ENCODE data around the gene TSC22D1. TPM values are rescaled to one million over a fixed set of nuclear protein-coding genes. Genes with fewer than 3 reads are reported as not detected.

The TSC22D1 gene
- total RNA-seq, 2 experiments from 2014 or later, result 6.0 to 6.7 TPM

DNA sequence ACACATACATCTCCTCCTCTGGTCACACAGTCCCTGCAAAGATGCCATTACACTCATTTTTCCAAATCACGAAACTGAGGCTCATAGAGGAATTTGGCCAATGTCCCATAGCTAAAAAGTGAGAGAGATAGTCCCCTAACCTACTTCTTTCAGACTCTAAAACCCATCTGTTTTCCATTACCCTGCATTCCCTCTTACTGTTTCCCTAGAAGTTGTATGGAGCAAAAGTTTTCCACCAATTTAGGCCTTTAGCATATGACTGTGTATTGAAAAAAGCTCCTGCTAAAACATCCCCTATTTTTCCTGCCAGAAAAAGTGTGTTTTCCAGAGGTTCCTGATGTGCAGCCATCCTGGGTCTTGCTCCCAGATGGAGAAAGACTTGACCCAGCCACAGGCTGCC is 186.3 kb downstream of the TSC22D1 start:
- H3K9me3 Mint-ChIP-seq, result no peaks in the 10 kb centered on the region
- H3K27ac Mint-ChIP-seq, result no peak overlapping the region
- no peaks in the 10 kb centered on the region for H3K36me3 Mint-ChIP-seq
- H3K27me3 Mint-ChIP-seq, result no peaks in the 10 kb centered on the region
- H3K4me1 Mint-ChIP-seq, result peaks cover 3% of the 10 kb centered on the region
- no peak for DNase-seq
- H3K4me3 Mint-ChIP-seq, result no peak overlapping the region

DNA sequence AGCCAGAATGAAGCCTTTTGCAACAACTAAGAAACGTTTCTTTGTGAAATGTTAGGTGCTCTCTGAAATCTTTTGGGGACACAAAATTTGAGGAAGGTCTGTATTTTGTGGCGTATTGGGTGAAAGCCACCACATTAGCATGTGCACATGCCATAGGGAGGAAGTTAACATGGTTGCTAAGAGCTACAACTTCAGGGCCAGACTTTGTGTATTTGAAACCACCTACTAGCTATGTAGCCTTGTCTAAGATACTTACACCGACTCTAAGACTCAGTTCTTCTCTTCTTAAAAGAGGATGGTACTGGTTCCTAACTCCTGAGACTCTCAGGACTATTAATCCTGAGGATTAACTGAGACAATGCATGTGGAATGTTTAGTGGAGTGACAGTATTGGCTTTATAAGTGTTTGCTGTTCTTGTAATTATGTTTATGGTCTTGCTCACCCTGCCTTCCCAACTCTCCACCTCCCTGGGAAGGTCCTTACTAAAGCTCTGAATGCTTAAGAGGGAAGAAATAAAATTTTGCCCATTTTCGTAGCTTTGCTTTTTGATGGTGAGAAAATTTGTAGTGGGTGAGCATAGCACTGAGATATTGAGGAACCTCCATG is 187.0 kb downstream of the TSC22D1 start:
- no peaks in the 10 kb centered on the region for H3K9me3 Mint-ChIP-seq
- no peaks in the 10 kb centered on the region for H3K36me3 Mint-ChIP-seq
- no peak for DNase-seq
- no peak overlapping the region for H3K27ac Mint-ChIP-seq
- no peaks in the 10 kb centered on the region for H3K27me3 Mint-ChIP-seq
- no peak overlapping the region for H3K4me3 Mint-ChIP-seq
- H3K4me1 Mint-ChIP-seq, result peaks cover 3% of the 10 kb centered on the region

DNA sequence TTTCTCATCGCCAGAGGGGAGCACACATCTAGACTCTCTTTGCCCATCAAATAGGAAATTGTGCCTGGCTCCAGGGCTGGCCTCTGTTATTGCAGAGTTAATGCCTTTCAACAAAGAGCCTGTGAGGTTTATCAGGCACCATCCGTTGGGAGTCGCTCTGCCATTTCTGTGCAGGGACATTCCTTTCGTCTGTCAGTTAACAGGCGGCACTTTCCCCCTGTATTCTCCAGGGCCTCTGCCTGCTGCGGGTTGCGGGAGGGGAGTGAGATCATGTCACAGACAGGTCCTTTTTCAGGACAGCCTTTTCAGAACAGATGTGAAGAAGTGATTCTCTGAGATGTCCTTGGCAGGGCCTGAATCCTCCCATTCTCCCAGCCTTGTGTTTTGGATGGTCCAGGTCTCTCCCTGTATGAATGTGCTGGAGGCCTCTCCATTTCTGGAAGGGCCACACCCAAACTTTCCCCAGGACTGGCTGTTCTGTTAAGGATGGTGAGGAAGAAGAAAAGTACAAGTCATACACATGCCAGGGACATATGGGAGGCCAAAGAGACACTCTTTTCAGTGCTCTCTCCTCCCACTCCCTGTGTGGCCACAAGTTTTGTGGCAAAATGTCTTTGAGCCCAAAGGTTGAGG is 187.6 kb downstream of the TSC22D1 start:
- H3K27me3 Mint-ChIP-seq, result no peaks in the 10 kb centered on the region
- H3K9me3 Mint-ChIP-seq, result no peaks in the 10 kb centered on the region
- H3K4me1 Mint-ChIP-seq, result peaks cover 2% of the 10 kb centered on the region
- no peak overlapping the region for H3K4me3 Mint-ChIP-seq
- no peak overlapping the region for H3K27ac Mint-ChIP-seq
- DNase-seq, result no peak
- H3K36me3 Mint-ChIP-seq, result no peaks in the 10 kb centered on the region

DNA sequence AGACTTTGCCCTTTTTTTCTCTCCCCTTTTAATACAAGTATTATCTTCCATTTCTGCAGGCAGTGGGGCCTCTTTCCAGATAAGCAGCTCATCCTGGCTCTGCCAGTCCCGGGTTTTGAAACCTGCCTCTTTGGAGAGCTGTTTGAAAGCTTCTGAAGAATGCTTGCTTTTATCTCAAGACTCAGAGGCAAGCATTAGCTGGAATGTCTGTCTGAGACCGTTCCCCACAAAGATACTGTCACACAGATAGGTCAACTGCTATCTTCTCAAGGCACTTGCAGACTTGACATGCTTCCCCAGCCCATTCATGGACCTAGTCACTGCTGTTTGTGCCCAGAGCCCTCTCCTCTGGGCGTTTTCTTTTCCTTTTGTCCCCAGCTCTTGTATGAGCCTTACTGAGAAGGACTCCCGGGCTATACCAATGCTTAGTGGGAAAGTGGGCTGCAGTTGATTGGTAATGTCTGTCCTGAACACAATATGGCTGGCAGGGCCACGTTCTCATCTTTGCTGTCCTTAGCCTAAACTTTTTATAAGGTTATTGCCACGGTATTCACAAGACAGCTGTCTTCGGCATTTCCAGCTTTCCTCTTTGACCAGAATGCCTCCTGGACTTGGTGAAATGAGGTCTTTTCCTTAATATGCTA is 189.1 kb downstream of the TSC22D1 start:
- no peak overlapping the region for H3K27ac Mint-ChIP-seq
- no peaks in the 10 kb centered on the region for H3K4me1 Mint-ChIP-seq
- H3K4me3 Mint-ChIP-seq, result no peak overlapping the region
- no peaks in the 10 kb centered on the region for H3K9me3 Mint-ChIP-seq
- no peaks in the 10 kb centered on the region for H3K27me3 Mint-ChIP-seq
- DNase-seq, result no peak
- H3K36me3 Mint-ChIP-seq, result no peaks in the 10 kb centered on the region

DNA sequence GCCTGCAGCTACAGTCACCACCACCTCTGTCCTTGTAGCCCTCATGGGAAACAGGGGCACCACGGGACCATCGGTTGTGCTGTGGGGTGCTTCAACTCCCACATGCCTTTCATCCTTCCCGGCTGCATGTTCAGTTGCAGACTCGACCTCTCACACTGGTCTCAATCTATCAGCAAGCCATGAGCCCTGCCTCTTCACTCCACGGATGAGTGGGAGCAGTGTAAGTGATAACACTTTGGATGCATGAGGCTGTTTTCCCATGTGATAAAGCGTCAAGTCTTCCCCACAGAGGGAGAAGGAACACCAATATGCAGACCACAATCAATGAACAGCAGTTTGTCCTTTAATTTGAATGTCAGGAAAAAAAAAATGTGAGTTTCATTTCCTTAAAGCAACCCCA is 190.3 kb downstream of the TSC22D1 start:
- Mint-ChIP-seq H3K4me3 (no peak overlapping the region), H3K27ac (no peak overlapping the region), H3K27me3 (no peaks in the 10 kb centered on the region), H3K36me3 (no peaks in the 10 kb centered on the region), H3K4me1 (no peaks in the 10 kb centered on the region), H3K9me3 (no peaks in the 10 kb centered on the region)
- DNase-seq, result no peak

DNA sequence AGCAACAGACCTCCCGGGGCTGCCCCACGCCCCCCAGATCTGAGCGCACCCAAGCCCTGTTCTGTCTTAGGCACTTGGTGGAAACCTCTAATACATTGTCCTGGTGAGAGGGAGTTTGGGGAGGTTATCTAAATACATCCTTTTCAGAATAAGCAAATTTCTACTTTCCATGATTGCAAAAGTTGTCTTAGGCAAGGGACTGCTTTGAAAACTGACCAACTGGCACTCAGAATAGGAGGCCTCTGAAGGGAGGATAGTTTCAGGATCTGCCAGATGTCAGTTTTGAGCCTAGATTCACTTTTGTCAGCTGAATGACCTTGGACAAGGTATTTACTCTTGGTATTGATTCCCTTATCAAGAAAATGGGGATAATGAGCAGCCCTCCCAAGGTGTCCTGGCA is 190.7 kb downstream of the TSC22D1 start:
- no peaks in the 10 kb centered on the region for H3K36me3 Mint-ChIP-seq
- H3K27me3 Mint-ChIP-seq, result no peaks in the 10 kb centered on the region
- no peak for DNase-seq
- H3K4me3 Mint-ChIP-seq, result no peak overlapping the region
- H3K27ac Mint-ChIP-seq, result no peak overlapping the region
- no peaks in the 10 kb centered on the region for H3K9me3 Mint-ChIP-seq
- H3K4me1 Mint-ChIP-seq, result no peaks in the 10 kb centered on the region

DNA sequence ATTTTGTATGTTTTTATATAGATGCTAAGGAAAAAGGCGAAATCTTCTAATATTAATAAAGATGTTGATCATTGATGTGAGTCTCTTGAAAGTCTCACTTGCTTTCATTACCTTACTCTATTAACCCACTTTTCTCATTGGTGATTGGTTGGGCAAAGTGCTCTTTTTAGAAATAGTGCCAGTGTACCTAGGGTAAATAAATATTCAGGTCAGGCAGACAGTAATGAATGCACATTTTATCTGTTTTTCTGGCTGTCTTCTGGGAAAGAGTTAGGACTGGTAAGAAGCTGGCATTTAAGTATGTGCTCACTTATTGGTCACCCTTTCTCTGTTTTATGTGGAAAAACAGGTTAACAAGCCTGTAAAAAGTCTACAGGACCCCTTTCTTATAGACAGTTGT is 191.4 kb downstream of the TSC22D1 start:
- Mint-ChIP-seq H3K4me3 (no peak overlapping the region), H3K27ac (no peak overlapping the region), H3K9me3 (no peaks in the 10 kb centered on the region), H3K4me1 (no peaks in the 10 kb centered on the region), H3K27me3 (no peaks in the 10 kb centered on the region), H3K36me3 (no peaks in the 10 kb centered on the region)
- DNase-seq, result no peak

DNA sequence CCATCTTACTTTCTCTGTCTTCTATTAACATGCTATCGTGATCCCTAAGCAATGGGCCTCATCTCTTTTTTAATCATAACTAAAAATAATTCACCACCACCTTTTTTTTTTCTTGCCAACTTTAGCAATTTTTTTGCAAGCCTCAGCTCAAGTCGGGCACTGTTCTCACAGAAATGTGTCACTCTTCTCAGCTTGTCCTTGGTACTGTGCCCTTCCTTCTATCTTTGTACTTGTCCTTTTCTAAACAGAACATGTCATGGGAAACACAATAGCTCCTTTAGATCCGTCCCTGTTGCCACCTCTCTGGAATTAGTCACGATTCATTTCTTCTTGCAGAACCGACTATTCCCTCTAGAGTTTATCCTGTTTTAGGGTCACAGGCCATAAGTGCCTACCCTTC is 192.2 kb downstream of the TSC22D1 start:
- no peaks in the 10 kb centered on the region for H3K36me3 Mint-ChIP-seq
- no peaks in the 10 kb centered on the region for H3K9me3 Mint-ChIP-seq
- no peaks in the 10 kb centered on the region for H3K4me1 Mint-ChIP-seq
- DNase-seq, result no peak
- no peaks in the 10 kb centered on the region for H3K27me3 Mint-ChIP-seq
- H3K27ac Mint-ChIP-seq, result no peak overlapping the region
- H3K4me3 Mint-ChIP-seq, result no peak overlapping the region

DNA sequence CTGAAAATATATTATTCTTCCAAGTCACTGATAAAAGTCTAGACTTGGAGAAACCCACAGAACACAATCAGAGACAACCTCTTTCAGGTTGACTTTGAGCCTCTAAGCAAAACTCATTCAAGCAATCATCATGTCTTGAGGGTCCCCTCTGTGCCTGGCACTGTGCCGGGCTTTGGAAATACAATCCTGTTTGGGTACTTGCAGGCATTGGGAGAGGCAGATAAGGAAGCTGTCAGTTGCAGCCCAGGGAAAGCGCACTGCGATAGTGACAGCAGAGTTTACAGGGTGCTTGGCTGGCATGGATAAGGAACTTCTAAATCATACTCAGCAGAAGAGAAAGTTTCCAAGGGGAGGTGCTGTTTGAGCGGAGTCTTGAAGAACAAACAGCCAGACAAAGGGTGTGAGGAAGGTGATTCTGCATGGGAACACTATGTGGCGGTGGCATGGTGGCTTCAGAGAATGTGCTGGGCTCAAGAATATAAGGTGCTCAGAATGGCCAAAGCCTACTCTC is 193.4 kb downstream of the TSC22D1 start:
- no peaks in the 10 kb centered on the region for H3K36me3 Mint-ChIP-seq
- no peaks in the 10 kb centered on the region for H3K4me1 Mint-ChIP-seq
- H3K27ac Mint-ChIP-seq, result no peak overlapping the region

More for the DNA sequence above, 193.4 kb downstream of the TSC22D1 start:
- no peak for DNase-seq
- no peak overlapping the region for H3K4me3 Mint-ChIP-seq
- no peaks in the 10 kb centered on the region for H3K9me3 Mint-ChIP-seq
- H3K27me3 Mint-ChIP-seq, result no peaks in the 10 kb centered on the region

Other genes with a start within 250 kb of the TSC22D1 start
- 1 to 10 TPM; 3.1 TPM for gene SERP2, start 202.5 kb downstream of the TSC22D1 start, total RNA-seq

Data from activated naive CD8-positive, alpha-beta T cell treated with anti-CD3 and anti-CD28 coated beads for 36 hours (primary cell).